ENCODE results near the gene AKR1E2. TPM values are rescaled to one million over a fixed set of nuclear protein-coding genes. Genes with fewer than 3 reads are reported as not detected.

Gene AKR1E2
- total RNA-seq, 1 donor from 2014 or later, result 4.9 TPM

GRCh38 chr10:4849555-4850242, 23.7 kb downstream of the AKR1E2 start:
- no peaks in the 10 kb centered on the region for H3K9me3 Mint-ChIP-seq (ENCODE audit: low read depth)
- peak overlapping the region; percentile 68 for H3K27ac Mint-ChIP-seq (ENCODE audit: unreplicated experiment)
- no peaks in the 10 kb centered on the region for H3K36me3 Mint-ChIP-seq (ENCODE audit: low read depth)
- TF ChIP-seq CTCF (IDR thresholded peaks at IDR 0.05), result peak; percentile 100
- DNase-seq (ENCODE audit: low spot score), result no peak
- peaks cover 3% of the 10 kb centered on the region for H3K27me3 Mint-ChIP-seq (ENCODE audit: low read depth)
- H3K4me1 Mint-ChIP-seq (ENCODE audit: low read depth), result peaks cover 31% of the 10 kb centered on the region
- H3K4me3 Mint-ChIP-seq (ENCODE audit: unreplicated experiment), result peak overlapping the region; percentile 21

GRCh38 chr10:4850397-4850796, 24.4 kb downstream of the AKR1E2 start:
- no peak overlapping the region for H3K27ac Mint-ChIP-seq (ENCODE audit: unreplicated experiment)
- no peak for DNase-seq (ENCODE audit: low spot score)
- H3K4me3 Mint-ChIP-seq (ENCODE audit: unreplicated experiment), result no peak overlapping the region
- H3K27me3 Mint-ChIP-seq (ENCODE audit: low read depth), result peaks cover 3% of the 10 kb centered on the region
- H3K9me3 Mint-ChIP-seq (ENCODE audit: low read depth), result no peaks in the 10 kb centered on the region
- H3K36me3 Mint-ChIP-seq (ENCODE audit: low read depth), result no peaks in the 10 kb centered on the region
- TF ChIP-seq CTCF (IDR thresholded peaks at IDR 0.05), result no peak
- peaks cover 31% of the 10 kb centered on the region for H3K4me1 Mint-ChIP-seq (ENCODE audit: low read depth)

GRCh38 chr10:4851176-4851575, 25.2 kb downstream of the AKR1E2 start:
- Mint-ChIP-seq H3K4me3 (ENCODE audit: unreplicated experiment) (no peak overlapping the region), H3K4me1 (ENCODE audit: low read depth) (peaks cover 31% of the 10 kb centered on the region), H3K27me3 (ENCODE audit: low read depth) (peaks cover 3% of the 10 kb centered on the region), H3K36me3 (ENCODE audit: low read depth) (no peaks in the 10 kb centered on the region), H3K27ac (ENCODE audit: unreplicated experiment) (no peak overlapping the region), H3K9me3 (ENCODE audit: low read depth) (no peaks in the 10 kb centered on the region)
- DNase-seq (ENCODE audit: low spot score), result no peak
- TF ChIP-seq CTCF (IDR thresholded peaks at IDR 0.05), result no peak

- no peaks in the 10 kb centered on the region for H3K36me3 Mint-ChIP-seq (ENCODE audit: low read depth)
- H3K27ac Mint-ChIP-seq (ENCODE audit: unreplicated experiment), result no peak overlapping the region
- DNase-seq (ENCODE audit: low spot score), result no peak
- H3K4me3 Mint-ChIP-seq (ENCODE audit: unreplicated experiment), result no peak overlapping the region
- no peak for TF ChIP-seq CTCF (IDR thresholded peaks at IDR 0.05)
- peaks cover 30% of the 10 kb centered on the region for H3K4me1 Mint-ChIP-seq (ENCODE audit: low read depth)
- H3K9me3 Mint-ChIP-seq (ENCODE audit: low read depth), result peaks cover under 1% of the 10 kb centered on the region
- H3K27me3 Mint-ChIP-seq (ENCODE audit: low read depth), result peaks cover 4% of the 10 kb centered on the region
Observed at GRCh38 chr10:4851846-4852245, 25.8 kb downstream of the AKR1E2 start.

GRCh38 chr10:4865945-4866661, 40.1 kb downstream of the AKR1E2 start:
- Mint-ChIP-seq H3K36me3 (ENCODE audit: low read depth) (peaks cover 2% of the 10 kb centered on the region), H3K4me1 (ENCODE audit: low read depth) (no peaks in the 10 kb centered on the region), H3K27me3 (ENCODE audit: low read depth) (peaks cover 11% of the 10 kb centered on the region), H3K9me3 (ENCODE audit: low read depth) (peaks cover 5% of the 10 kb centered on the region), H3K4me3 (ENCODE audit: unreplicated experiment) (no peak overlapping the region), H3K27ac (ENCODE audit: unreplicated experiment) (no peak overlapping the region)
- DNase-seq (ENCODE audit: low spot score), result no peak
- TF ChIP-seq CTCF (IDR thresholded peaks at IDR 0.05), result no peak

Data from chondrocyte (in vitro differentiated cells).